ENCODE data around the gene SIK3. TPM values are rescaled to one million over a fixed set of nuclear protein-coding genes. Genes with fewer than 3 reads are reported as not detected.

Gene SIK3
- total RNA-seq, 2 donors from 2014 or later: 37.2 to 43.5 TPM

DNA sequence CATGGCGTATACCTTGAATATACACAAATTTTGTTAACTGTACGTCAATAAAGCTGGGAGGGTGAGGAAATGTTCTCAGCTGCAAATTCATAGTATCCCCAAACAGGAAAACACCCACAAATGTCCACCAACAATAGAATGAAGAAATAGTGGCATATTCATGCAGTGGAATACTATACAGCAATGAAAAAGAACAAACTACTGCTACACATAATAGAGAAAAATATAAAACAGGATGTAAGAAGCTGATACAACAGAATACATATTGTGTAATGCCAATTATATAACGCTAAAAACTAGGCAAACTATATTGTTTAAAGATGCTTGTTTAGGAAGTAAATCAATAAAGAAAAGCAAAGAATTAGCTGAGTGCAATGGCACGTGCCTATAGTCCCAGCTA lies 81.5 kb downstream of the SIK3 start:
- Mint-ChIP-seq H3K27me3 (ENCODE audit: insufficient read depth) (no peaks in the 10 kb centered on the region), H3K27ac (no peak overlapping the region), H3K36me3 (ENCODE audit: low read depth) (peaks cover 2% of the 10 kb centered on the region), H3K4me1 (peaks cover 21% of the 10 kb centered on the region), H3K9me3 (no peaks in the 10 kb centered on the region), H3K4me3 (no peak overlapping the region)
- Histone ChIP-seq H3K27me3 (ENCODE audit: control insufficient read depth, insufficient read depth, low read length, poor library complexity, severe bottlenecking) (no peaks in the 10 kb centered on the region), H3K9ac (ENCODE audit: extremely low read depth, low read length, poor library complexity, severe bottlenecking) (no peak overlapping the region), H3K9me3 (ENCODE audit: control insufficient read depth, low read length) (no peaks in the 10 kb centered on the region), H3K36me3 (ENCODE audit: control insufficient read depth, insufficient read depth, low read length) (peaks cover 5% of the 10 kb centered on the region), H3K4me1 (ENCODE audit: control insufficient read depth, insufficient read depth, low read length) (peaks cover 3% of the 10 kb centered on the region), H3K27ac (ENCODE audit: low read depth, low read length) (no peak overlapping the region), H3K4me3 (ENCODE audit: low read length) (no peak overlapping the region)
- WGBS, 2 experiments (ENCODE audit: insufficient coverage in 1 of 2, insufficient read length in 1 of 2): 84 to 100% methylated on average over 1 to 3 of the region's 4 CpGs
- no peak for DNase-seq
- TF ChIP-seq, protein P1, sequence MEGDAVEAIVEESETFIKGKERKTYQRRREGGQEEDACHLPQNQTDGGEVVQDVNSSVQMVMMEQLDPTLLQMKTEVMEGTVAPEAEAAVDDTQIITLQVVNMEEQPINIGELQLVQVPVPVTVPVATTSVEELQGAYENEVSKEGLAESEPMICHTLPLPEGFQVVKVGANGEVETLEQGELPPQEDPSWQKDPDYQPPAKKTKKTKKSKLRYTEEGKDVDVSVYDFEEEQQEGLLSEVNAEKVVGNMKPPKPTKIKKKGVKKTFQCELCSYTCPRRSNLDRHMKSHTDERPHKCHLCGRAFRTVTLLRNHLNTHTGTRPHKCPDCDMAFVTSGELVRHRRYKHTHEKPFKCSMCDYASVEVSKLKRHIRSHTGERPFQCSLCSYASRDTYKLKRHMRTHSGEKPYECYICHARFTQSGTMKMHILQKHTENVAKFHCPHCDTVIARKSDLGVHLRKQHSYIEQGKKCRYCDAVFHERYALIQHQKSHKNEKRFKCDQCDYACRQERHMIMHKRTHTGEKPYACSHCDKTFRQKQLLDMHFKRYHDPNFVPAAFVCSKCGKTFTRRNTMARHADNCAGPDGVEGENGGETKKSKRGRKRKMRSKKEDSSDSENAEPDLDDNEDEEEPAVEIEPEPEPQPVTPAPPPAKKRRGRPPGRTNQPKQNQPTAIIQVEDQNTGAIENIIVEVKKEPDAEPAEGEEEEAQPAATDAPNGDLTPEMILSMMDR (conservative IDR thresholded peaks at IDR 0.05): no peak

DNA sequence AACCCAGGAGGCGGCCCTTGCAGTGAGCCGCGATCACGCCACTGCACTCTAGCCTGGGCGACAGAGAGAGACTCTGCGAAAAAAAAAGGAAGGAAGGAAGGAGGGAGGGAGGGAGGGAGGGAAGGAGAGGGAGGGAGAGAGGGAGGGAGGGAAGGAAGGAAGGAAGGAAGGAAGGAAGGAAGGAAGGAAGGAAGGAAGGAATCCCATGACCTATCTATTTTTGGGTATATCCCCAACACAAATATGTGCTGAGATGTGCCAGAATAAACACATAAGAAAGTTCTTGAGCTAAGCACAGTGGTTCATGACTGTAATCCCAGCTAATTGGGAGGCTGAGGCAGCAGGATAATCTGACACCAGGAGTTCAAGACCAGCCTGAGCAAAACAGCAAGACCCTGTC lies 82.0 kb downstream of the SIK3 start:
- peaks cover 3% of the 10 kb centered on the region for H3K4me1 ChIP-seq (ENCODE audit: control insufficient read depth, insufficient read depth, low read length)
- no peak overlapping the region for H3K9ac ChIP-seq (ENCODE audit: extremely low read depth, low read length, poor library complexity, severe bottlenecking)
- Mint-ChIP-seq H3K27ac (no peak overlapping the region), H3K4me1 (peaks cover 16% of the 10 kb centered on the region), H3K4me3 (no peak overlapping the region), H3K27me3 (ENCODE audit: insufficient read depth) (no peaks in the 10 kb centered on the region), H3K36me3 (ENCODE audit: low read depth) (peaks cover 2% of the 10 kb centered on the region), H3K9me3 (no peaks in the 10 kb centered on the region)
- no peaks in the 10 kb centered on the region for H3K9me3 ChIP-seq (ENCODE audit: control insufficient read depth, low read length)
- H3K4me3 ChIP-seq (ENCODE audit: low read length): no peak overlapping the region
- 80 to 99% methylated on average over 2 to 4 of the region's 6 CpGs for WGBS, 2 experiments (ENCODE audit: insufficient coverage in 1 of 2, insufficient read length in 1 of 2)
- no peaks in the 10 kb centered on the region for H3K27me3 ChIP-seq (ENCODE audit: control insufficient read depth, insufficient read depth, low read length, poor library complexity, severe bottlenecking)
- no peak overlapping the region for H3K27ac ChIP-seq (ENCODE audit: low read depth, low read length)
- H3K36me3 ChIP-seq (ENCODE audit: control insufficient read depth, insufficient read depth, low read length): peaks cover 5% of the 10 kb centered on the region
- TF ChIP-seq, protein P1 (conservative IDR thresholded peaks at IDR 0.05): no peak
- DNase-seq: no peak

DNA sequence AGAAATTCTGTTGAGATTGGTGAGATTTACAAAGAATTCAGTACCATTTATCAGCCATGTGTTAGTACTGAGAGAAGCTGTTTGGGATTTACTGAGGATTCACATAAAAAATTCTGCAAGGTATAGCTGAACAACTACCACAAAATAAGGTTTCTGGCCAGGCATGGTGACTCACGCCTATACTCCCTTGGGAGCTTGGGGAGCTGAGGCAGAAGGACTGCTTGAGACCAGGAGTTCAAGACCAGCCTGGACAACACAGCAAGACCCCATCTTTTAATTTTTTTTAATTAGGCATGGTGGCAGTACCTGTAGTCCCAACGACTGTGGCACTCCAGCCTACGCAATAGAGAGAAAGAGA lies 86.7 kb downstream of the SIK3 start:
- Histone ChIP-seq H3K4me1 (ENCODE audit: control insufficient read depth, insufficient read depth, low read length) (peaks cover 4% of the 10 kb centered on the region), H3K9me3 (ENCODE audit: control insufficient read depth, low read length) (no peaks in the 10 kb centered on the region), H3K36me3 (ENCODE audit: control insufficient read depth, insufficient read depth, low read length) (no peaks in the 10 kb centered on the region), H3K27ac (ENCODE audit: low read depth, low read length) (no peak overlapping the region), H3K27me3 (ENCODE audit: control insufficient read depth, insufficient read depth, low read length, poor library complexity, severe bottlenecking) (no peaks in the 10 kb centered on the region), H3K4me3 (ENCODE audit: low read length) (no peak overlapping the region), H3K9ac (ENCODE audit: extremely low read depth, low read length, poor library complexity, severe bottlenecking) (no peak overlapping the region)
- Mint-ChIP-seq H3K27me3 (ENCODE audit: insufficient read depth) (no peaks in the 10 kb centered on the region), H3K4me1 (peaks cover 16% of the 10 kb centered on the region), H3K27ac (peak overlapping the region; percentile 26), H3K9me3 (no peaks in the 10 kb centered on the region), H3K36me3 (ENCODE audit: low read depth) (no peaks in the 10 kb centered on the region), H3K4me3 (no peak overlapping the region)
- TF ChIP-seq, protein P1 (conservative IDR thresholded peaks at IDR 0.05): no peak
- 90 to 93% methylated on average over 3 of the region's 3 CpGs for WGBS, 2 experiments (ENCODE audit: insufficient coverage in 1 of 2, insufficient read length in 1 of 2)
- DNase-seq: no peak
